ENCODE measurements around the gene PRMT7. TPM values are rescaled to one million over a fixed set of nuclear protein-coding genes. Genes with fewer than 3 reads are reported as not detected.

PRMT7 gene
- total RNA-seq, 4 donors from 2014 or later = 11.5 to 34.9 (median 27.4) TPM

DNA sequence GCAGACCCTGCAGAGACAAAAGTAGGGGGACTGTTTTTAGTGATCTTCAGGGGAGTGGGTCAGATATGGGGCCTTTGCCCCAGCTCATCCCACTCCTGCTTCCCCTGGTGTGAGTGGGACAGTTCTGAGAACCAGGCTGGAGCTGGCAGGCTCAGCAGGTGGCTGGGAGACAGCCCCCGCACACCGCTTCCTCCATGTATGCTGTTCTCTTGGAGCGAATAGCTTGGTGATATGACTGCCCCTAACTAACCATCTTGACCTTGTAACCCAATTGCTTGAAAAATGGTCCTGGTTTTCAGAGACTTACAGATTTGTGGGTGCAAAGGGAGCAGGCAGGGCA, 61.5 kb downstream of the PRMT7 start:
- no peak for TF ChIP-seq POLR2AphosphoS5 (IDR thresholded peaks at IDR 0.05)
- TF ChIP-seq EP300 (IDR thresholded peaks at IDR 0.05) = no peak
- TF ChIP-seq POLR2A (IDR thresholded peaks at IDR 0.05) = no peak
- TF ChIP-seq, protein P1, sequence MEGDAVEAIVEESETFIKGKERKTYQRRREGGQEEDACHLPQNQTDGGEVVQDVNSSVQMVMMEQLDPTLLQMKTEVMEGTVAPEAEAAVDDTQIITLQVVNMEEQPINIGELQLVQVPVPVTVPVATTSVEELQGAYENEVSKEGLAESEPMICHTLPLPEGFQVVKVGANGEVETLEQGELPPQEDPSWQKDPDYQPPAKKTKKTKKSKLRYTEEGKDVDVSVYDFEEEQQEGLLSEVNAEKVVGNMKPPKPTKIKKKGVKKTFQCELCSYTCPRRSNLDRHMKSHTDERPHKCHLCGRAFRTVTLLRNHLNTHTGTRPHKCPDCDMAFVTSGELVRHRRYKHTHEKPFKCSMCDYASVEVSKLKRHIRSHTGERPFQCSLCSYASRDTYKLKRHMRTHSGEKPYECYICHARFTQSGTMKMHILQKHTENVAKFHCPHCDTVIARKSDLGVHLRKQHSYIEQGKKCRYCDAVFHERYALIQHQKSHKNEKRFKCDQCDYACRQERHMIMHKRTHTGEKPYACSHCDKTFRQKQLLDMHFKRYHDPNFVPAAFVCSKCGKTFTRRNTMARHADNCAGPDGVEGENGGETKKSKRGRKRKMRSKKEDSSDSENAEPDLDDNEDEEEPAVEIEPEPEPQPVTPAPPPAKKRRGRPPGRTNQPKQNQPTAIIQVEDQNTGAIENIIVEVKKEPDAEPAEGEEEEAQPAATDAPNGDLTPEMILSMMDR (IDR thresholded peaks at IDR 0.05) = no peak
- WGBS, 2 donors (ENCODE audit: low coverage in 1 of 2) = 90% methylated on average over 2 of the region's 3 CpGs; no CpG with 5 or more reads in 1 of the 2 donors
- no peak for ATAC-seq
- Histone ChIP-seq H3K9me3 (no peaks in the 10 kb centered on the region), H3K4me1 (no peaks in the 10 kb centered on the region), H3K4me3 (no peak overlapping the region), H3K27me3 (peaks cover 14% of the 10 kb centered on the region), H3K27ac (no peak overlapping the region), H3K36me3 (no peaks in the 10 kb centered on the region)

DNA sequence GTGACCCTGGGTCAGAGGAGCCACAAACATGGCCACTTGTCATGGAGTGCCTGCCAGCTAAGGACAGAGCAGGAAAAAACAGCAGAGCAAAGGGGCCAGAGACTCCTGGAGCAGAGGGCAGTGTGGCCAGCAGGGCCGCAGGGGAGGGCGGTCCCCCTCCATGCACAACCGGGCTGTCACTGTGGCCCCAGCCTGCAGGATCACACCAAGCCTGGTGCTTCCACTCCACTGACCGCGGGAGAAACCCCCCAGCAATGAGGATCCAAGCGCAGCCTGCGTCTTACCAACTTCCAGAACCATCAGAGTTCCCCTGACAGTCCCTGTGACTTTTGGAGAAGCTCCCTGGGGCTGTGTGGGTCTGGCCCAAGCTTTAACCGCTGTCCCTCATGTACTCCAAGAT, 62.0 kb downstream of the PRMT7 start:
- H3K4me3 ChIP-seq = no peak overlapping the region
- peaks cover 11% of the 10 kb centered on the region for H3K27me3 ChIP-seq
- no peaks in the 10 kb centered on the region for H3K4me1 ChIP-seq
- H3K36me3 ChIP-seq = no peaks in the 10 kb centered on the region
- H3K9me3 ChIP-seq = no peaks in the 10 kb centered on the region
- no CpG with 5 or more reads among the region's 8 CpGs for WGBS, 2 donors (ENCODE audit: low coverage in 1 of 2)
- TF ChIP-seq POLR2AphosphoS5 (IDR thresholded peaks at IDR 0.05) (no peak), POLR2A (IDR thresholded peaks at IDR 0.05) (no peak), EP300 (IDR thresholded peaks at IDR 0.05) (no peak)
- TF ChIP-seq, protein P1 (IDR thresholded peaks at IDR 0.05) = no peak
- ATAC-seq = no peak
- no peak overlapping the region for H3K27ac ChIP-seq

DNA sequence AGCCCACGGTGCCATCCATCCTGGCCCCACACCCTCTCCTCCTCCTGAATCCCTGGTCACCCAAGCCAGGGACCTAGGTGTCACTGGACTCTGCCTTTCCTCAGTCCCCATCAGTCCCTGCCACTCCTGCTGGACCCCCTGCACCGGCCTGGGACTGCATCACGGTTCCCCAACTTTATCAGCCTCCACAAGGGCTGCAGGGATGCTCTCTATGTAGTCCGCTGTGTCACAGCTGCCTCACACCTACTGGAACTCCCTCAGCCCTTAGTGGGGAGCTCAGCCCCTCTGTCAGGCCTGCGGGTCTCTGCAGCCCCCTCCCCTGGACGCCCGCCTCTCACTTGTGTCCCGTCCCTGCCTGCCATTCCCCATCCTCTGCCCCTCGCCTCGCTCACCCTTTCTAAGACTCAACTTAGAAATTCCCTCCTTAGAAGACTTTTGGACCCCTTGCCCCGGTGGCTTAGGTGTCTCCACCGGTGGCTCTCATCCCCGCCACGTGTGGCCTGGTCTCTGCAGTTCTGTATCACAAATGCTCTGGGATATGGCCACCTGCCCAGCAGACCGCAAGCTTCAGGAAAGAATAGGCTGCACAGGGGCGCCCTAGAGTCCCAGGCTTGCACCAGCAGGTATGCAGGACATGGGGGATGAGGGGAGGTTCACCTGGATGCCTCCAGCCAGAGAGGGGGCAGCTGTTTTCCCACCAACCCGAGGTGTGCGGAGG, 62.9 kb downstream of the PRMT7 start:
- Histone ChIP-seq H3K9me3 (no peaks in the 10 kb centered on the region), H3K4me1 (no peaks in the 10 kb centered on the region), H3K36me3 (no peaks in the 10 kb centered on the region), H3K27ac (no peak overlapping the region), H3K4me3 (no peak overlapping the region), H3K27me3 (peaks cover 3% of the 10 kb centered on the region)
- ATAC-seq = no peak
- TF ChIP-seq POLR2AphosphoS5 (IDR thresholded peaks at IDR 0.05) = no peak
- no peak for TF ChIP-seq POLR2A (IDR thresholded peaks at IDR 0.05)
- TF ChIP-seq, protein P1 (IDR thresholded peaks at IDR 0.05) = no peak
- TF ChIP-seq EP300 (IDR thresholded peaks at IDR 0.05) = no peak
- WGBS, 2 donors (ENCODE audit: low coverage in 1 of 2) = 52 to 80% methylated on average over 3 to 6 of the region's 18 CpGs

DNA sequence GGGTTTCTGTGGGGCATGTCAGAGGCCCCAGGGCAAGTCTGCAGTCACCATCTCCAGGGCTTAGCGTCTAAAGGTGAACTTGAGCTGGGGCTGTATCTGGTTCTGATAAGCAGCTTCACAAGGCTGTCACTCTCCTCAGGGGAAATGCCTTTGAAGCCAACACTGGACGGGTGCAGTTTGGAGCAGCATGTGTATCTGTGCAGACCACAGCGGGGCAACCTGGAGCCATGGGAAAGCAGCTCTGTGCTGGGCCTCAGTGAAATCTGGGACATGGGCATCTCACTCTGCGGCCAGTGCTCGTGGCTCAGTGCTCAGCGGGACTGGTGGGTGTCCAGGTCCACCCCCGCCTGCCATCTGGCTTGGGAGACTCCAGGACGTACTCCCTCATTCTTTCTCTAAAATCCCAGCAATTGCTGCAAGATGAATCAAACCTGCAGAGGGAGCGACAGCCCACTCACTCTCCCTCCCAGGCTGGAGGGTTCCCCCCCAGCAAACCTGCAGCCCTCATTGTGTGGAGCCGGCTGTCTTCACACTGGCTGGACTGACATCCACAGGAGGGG, 63.5 kb downstream of the PRMT7 start:
- WGBS, 2 donors (ENCODE audit: low coverage in 1 of 2) = 60% methylated on average over 2 of the region's 10 CpGs; no CpG with 5 or more reads in 1 of the 2 donors
- TF ChIP-seq EP300 (IDR thresholded peaks at IDR 0.05) = no peak
- TF ChIP-seq POLR2A (IDR thresholded peaks at IDR 0.05) = no peak
- no peak for ATAC-seq
- no peaks in the 10 kb centered on the region for H3K36me3 ChIP-seq
- no peak overlapping the region for H3K4me3 ChIP-seq
- H3K27ac ChIP-seq = no peak overlapping the region
- H3K27me3 ChIP-seq = no peaks in the 10 kb centered on the region
- H3K4me1 ChIP-seq = no peaks in the 10 kb centered on the region
- H3K9me3 ChIP-seq = no peaks in the 10 kb centered on the region

DNA sequence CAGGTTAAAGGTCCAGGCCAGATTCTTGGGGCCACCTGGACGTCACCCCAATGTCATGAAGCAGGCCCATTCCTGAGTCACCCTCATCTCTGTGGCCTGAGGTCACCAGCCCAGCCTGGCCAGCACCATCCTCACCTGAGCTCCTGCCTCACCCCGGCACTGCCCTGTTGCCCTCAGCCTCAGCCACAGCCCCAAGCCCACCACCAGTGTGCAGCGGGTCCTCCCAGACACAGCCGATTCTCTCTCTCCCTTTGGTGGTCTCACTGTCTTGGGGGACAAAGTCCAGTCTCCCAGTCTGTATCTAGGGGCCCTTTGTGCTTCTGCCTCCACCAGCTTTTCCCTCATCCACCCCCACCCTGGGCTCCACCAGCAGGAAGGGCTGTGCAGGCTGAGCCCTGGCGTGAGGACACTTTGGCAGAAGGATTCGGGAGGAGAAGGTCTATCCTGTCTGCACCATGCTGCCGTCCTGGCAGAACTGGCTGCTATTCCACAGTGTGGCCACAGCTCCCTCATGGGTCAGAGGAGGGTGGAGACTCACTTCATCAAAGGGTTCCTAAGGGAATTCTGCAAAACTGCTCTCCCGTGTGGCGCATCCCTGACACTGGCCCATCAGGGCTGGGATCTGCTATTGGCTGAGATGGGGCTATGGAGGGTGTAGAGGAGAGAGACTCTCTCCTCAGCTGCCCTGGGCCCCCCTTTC, 64.3 kb downstream of the PRMT7 start:
- Histone ChIP-seq H3K9me3 (no peaks in the 10 kb centered on the region), H3K4me1 (no peaks in the 10 kb centered on the region), H3K27ac (no peak overlapping the region), H3K4me3 (no peak overlapping the region), H3K36me3 (no peaks in the 10 kb centered on the region), H3K27me3 (no peaks in the 10 kb centered on the region)
- TF ChIP-seq POLR2AphosphoS5 (IDR thresholded peaks at IDR 0.05) = no peak
- TF ChIP-seq, protein P1 (IDR thresholded peaks at IDR 0.05) = no peak
- no peak for TF ChIP-seq POLR2A (IDR thresholded peaks at IDR 0.05)
- TF ChIP-seq EP300 (IDR thresholded peaks at IDR 0.05) = no peak
- ATAC-seq = no peak
- 80 to 93% methylated on average over 2 of the region's 9 CpGs for WGBS, 2 donors (ENCODE audit: low coverage in 1 of 2)

Measured in gastroesophageal sphincter (tissue), 4 donors.